ENCODE data around the gene ACP7. TPM values are rescaled to one million over a fixed set of nuclear protein-coding genes. Genes with fewer than 3 reads are reported as not detected.
A peak's percentile ranks its signal among the peaks of the same experiment; 100 is the strongest.

The ACP7 gene
- total and polyA plus RNA-seq, 2 donors, result 0.05 to 0.11 TPM

DNA sequence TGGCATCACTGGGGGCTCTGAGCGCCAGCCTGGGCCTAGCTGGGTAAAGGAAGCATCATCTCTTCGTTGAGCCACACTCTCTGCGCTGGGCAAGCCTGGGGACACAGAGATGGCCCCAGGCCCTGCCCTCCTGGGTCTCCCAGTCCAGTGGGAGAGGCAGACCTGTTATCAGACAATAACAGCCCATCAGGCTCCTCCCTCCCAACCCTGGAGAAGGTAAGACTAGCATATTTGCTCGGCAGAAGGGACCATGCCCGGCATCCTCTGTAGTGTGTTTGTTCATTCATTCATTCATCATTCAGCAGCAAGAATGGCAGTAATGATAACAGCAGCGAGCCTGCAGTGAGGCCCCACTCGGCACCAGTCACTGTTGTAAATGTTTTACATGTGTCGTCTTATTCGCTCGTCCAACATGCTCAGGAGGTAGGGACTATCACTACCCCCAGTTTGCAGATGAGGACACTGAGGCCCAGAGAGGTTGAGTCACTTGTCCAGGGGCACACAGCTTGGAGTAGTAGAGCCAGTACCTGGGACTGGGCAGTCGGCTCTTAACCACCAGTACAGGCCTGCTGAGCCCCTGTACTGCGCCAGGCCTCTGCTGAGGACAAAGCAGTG, 74.6 kb downstream of the ACP7 start:
- peaks cover 5% of the 10 kb centered on the region for H3K4me1 ChIP-seq (ENCODE audit: insufficient read depth)
- no peak overlapping the region for H3K4me3 ChIP-seq (ENCODE audit: low read depth, low read length)
- DNase-seq (ENCODE audit: extremely low spot score), result no peak
- H3K27ac ChIP-seq (ENCODE audit: low read depth), result no peak overlapping the region
- no peaks in the 10 kb centered on the region for H3K36me3 ChIP-seq (ENCODE audit: insufficient read depth)
- WGBS, result 83% methylated on average over 12 of the region's 12 CpGs

DNA sequence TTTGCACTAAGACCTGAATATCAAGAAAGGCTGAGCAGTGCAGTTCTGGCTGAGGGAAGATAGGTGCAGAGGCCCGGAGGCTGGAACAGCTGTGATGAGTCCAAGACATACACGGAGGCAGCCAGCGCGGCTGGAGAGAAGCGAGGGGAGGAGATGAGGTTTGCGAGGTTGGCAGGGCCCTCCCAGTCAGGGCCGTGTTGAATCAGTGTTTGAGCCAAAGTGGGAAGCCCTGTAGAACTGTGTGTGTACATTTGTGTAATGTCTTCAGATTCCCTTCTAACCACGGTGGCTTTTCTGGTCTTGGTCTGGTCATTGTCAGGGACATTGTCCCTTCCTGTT, 76.3 kb downstream of the ACP7 start:
- no peak overlapping the region for H3K27ac ChIP-seq (ENCODE audit: low read depth)
- peak; percentile 54 for DNase-seq (ENCODE audit: extremely low spot score)
- 13% methylated on average over 8 of the region's 8 CpGs for WGBS

More for the DNA sequence above, 76.3 kb downstream of the ACP7 start:
- Histone ChIP-seq H3K36me3 (ENCODE audit: insufficient read depth) (no peaks in the 10 kb centered on the region), H3K4me1 (ENCODE audit: insufficient read depth) (peaks cover 5% of the 10 kb centered on the region), H3K4me3 (ENCODE audit: low read depth, low read length) (no peak overlapping the region)

Other genes with a start within 250 kb of the ACP7 start
- gene HNRNPL, start 234.4 kb upstream of the ACP7 start, total RNA-seq, result 193 TPM
- gene HNRNPL, start 234.4 kb upstream of the ACP7 start, polyA plus RNA-seq, result 184 TPM
- 3.3 TPM for gene RINL, start 206.1 kb upstream of the ACP7 start, total RNA-seq
- 6.7 TPM for gene RINL, start 206.1 kb upstream of the ACP7 start, polyA plus RNA-seq
- 39.8 TPM for gene SIRT2, start 184.8 kb upstream of the ACP7 start, total RNA-seq
- gene SIRT2, start 184.8 kb upstream of the ACP7 start, polyA plus RNA-seq, result 67.6 TPM
- gene NFKBIB, start 184.4 kb upstream of the ACP7 start, total RNA-seq, result 3.4 TPM
- gene NFKBIB, start 184.4 kb upstream of the ACP7 start, polyA plus RNA-seq, result 39.1 TPM
- gene CCER2, start 172.2 kb upstream of the ACP7 start, total RNA-seq, result not detected
- 0.48 TPM for gene CCER2, start 172.2 kb upstream of the ACP7 start, polyA plus RNA-seq
- 7.1 TPM for gene SARS2, start 153.6 kb upstream of the ACP7 start, total RNA-seq
- 19.3 TPM for gene SARS2, start 153.6 kb upstream of the ACP7 start, polyA plus RNA-seq
- 14.7 TPM for gene MRPS12, start 153.4 kb upstream of the ACP7 start, total RNA-seq
- gene MRPS12, start 153.4 kb upstream of the ACP7 start, polyA plus RNA-seq, result 42.5 TPM
- gene FBXO17, start 108.6 kb upstream of the ACP7 start, total RNA-seq, result 19.6 TPM
- gene FBXO17, start 108.6 kb upstream of the ACP7 start, polyA plus RNA-seq, result 34.7 TPM
- gene FBXO27, start 51.8 kb upstream of the ACP7 start, total RNA-seq, result 2.9 TPM
- gene FBXO27, start 51.8 kb upstream of the ACP7 start, polyA plus RNA-seq, result 8.8 TPM
- gene PAK4, start 41.4 kb downstream of the ACP7 start, total RNA-seq, result 7.8 TPM
- gene PAK4, start 41.4 kb downstream of the ACP7 start, polyA plus RNA-seq, result 33.1 TPM
- 1.1 TPM for gene NCCRP1, start 112.6 kb downstream of the ACP7 start, total RNA-seq
- gene NCCRP1, start 112.6 kb downstream of the ACP7 start, polyA plus RNA-seq, result 0.38 TPM
- not detected for gene SYCN, start 119.9 kb downstream of the ACP7 start, total RNA-seq
- gene SYCN, start 119.9 kb downstream of the ACP7 start, polyA plus RNA-seq, result not detected
- not detected for gene IFNL3, start 160.6 kb downstream of the ACP7 start, total RNA-seq
- gene IFNL3, start 160.6 kb downstream of the ACP7 start, polyA plus RNA-seq, result not detected
- not detected for gene IFNL4, start 164.5 kb downstream of the ACP7 start, total RNA-seq
- not detected for gene IFNL4, start 164.5 kb downstream of the ACP7 start, polyA plus RNA-seq
- not detected for gene IFNL2, start 184.0 kb downstream of the ACP7 start, total RNA-seq
- gene IFNL2, start 184.0 kb downstream of the ACP7 start, polyA plus RNA-seq, result not detected
- gene IFNL1, start 212.0 kb downstream of the ACP7 start, total RNA-seq, result not detected
- not detected for gene IFNL1, start 212.0 kb downstream of the ACP7 start, polyA plus RNA-seq
- gene LRFN1, start 236.5 kb downstream of the ACP7 start, total RNA-seq, result 0.48 TPM
- gene LRFN1, start 236.5 kb downstream of the ACP7 start, polyA plus RNA-seq, result 1.7 TPM

Measured in urinary bladder (tissue), 4 donors.